ENCODE measurements around the gene MOCS2. TPM values are rescaled to one million over a fixed set of nuclear protein-coding genes. Genes with fewer than 3 reads are reported as not detected.

MOCS2 gene
- total RNA-seq, 1 experiment from 2014 or later = 44.2 TPM

DNA sequence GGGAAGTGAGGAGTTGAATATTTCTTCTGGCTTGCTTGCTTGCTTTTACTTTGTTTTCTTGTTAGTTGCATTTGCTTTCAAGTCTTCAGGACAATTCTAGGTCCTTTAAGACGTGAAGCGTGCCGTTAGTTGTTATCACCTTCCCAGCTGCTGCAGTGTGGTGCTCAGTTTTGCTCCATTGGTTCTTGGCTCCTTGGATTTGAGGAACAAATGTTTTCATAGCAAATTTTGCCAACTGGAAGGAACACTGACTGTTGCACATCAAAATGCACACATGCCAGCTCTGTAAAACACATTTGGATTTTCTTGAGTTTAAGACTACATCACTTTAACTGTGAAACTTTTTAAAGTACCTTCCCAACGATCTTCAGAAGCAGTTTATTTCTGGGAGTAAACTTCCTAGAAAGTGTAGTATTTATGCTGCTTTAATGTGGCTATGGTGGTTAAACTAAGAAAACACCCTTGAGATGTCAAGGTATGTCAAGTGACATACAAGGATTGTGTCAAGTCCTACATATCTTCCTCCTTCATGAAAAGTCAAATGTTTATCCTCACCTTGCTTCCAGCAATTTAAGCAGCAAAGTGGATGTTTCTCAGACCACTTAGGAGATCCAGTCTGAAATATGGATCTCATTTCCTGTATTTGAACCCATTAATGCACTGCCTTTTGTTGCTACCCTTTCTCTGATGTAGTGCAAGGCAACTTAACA lies 24.9 kb downstream of the MOCS2 start:
- Histone ChIP-seq H3K4me1 (0 out of 2 replicates have a peak, but pooled peaks cover 4% of the 10 kb centered on the region), H3K9me3 (replicated peaks) (no peaks in the 10 kb centered on the region), H3K27ac (no peak overlapping the region), H3K36me3 (no peaks in the 10 kb centered on the region), H3K27me3 (no peaks in the 10 kb centered on the region), H3K4me3 (no peak overlapping the region)
- no peak for DNase-seq

DNA sequence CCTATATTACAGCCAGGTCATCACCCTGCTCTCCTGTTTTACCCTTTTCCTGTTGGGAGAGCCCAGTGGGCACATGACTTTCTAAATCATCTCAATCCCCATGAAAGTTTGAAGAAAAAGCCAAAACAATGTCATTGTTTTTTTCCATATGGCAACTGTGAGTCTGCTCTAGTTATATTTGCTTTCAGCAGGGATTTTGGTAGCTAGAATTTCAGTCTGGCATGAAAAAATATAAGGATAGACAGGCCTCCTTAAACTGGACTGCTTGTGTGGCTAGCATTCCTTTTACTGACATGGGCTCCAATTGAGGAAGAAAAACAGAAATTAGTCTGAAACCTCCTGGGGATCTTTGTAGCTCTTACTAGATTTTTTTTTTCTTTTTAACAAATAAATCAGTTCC lies 25.6 kb downstream of the MOCS2 start:
- Histone ChIP-seq H3K4me3 (no peak overlapping the region), H3K36me3 (no peaks in the 10 kb centered on the region), H3K4me1 (no peaks in the 10 kb centered on the region), H3K27ac (no peak overlapping the region), H3K27me3 (no peaks in the 10 kb centered on the region), H3K9me3 (replicated peaks) (no peaks in the 10 kb centered on the region)
- DNase-seq = no peak

DNA sequence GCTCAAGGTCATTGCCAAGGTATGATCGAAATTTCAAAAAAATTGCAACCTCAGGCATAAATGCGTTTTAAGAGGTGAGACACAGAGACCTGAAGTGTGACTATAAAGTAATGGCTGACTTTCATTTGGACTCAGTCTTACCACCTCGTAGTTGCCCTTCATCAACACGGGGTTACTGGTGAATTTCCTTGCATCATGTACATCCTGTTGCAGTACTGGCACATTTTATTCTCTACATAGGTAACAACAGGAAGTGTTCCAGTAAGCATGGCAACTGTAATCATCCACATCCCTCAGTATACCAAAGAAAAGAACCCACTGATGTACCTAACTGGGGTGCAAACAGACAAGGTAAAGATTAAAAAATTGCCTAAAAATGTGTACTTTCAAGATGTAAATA lies 29.3 kb downstream of the MOCS2 start:
- no peak overlapping the region for H3K4me3 ChIP-seq
- H3K27me3 ChIP-seq = no peaks in the 10 kb centered on the region
- no peaks in the 10 kb centered on the region for H3K9me3 ChIP-seq (replicated peaks)
- no peaks in the 10 kb centered on the region for H3K4me1 ChIP-seq
- H3K36me3 ChIP-seq = no peaks in the 10 kb centered on the region
- no peak overlapping the region for H3K27ac ChIP-seq
- no peak for DNase-seq

DNA sequence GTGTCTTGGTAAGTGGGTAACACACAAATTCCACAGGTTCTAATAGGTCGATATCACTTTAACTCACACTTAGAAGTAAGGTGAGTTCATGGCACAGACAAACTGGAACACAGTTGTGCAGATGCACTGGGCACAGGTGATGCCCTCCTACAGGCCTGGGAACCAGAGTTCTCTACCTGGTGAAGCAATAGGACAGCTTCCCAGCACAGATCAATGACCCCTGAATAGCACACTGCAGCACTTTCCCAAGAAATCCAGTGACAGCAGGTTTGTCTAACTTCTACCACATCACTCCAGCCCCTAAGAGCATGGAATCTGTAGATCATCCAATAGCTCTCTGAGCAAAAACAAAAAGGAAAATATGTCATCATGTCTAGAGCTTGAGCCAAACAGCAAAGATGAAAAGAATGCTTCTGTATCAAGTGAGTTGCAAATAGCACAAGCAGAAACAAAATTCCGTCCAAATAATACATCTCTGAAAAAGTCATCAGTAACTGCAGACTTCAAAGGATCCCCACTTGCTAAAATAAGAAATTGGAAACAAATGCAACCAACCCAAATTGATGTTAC lies 33.5 kb downstream of the MOCS2 start:
- no peaks in the 10 kb centered on the region for H3K9me3 ChIP-seq (replicated peaks)
- no peaks in the 10 kb centered on the region for H3K27me3 ChIP-seq
- H3K36me3 ChIP-seq = no peaks in the 10 kb centered on the region
- H3K4me1 ChIP-seq = no peaks in the 10 kb centered on the region
- H3K27ac ChIP-seq = no peak overlapping the region
- no peak for DNase-seq
- no peak overlapping the region for H3K4me3 ChIP-seq

DNA sequence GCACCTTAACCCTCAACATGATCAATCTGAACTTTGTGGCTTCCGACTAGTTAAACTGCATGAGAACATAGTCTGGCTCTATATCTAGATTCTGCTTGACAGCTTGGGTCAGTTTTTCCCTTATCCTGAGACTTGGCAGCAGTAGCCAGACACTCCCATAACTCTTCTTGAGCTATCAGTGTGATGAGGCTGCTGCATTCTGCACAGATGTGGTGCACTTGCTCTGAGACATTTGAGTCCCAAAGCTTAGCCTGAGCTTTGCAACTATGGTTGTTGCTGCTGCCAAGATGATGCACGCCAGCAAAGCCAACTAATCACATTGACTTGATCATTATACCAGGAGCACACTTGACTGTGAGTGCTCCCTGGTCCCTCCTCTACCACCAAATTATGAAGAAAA lies 36.2 kb downstream of the MOCS2 start:
- no peaks in the 10 kb centered on the region for H3K4me1 ChIP-seq
- H3K36me3 ChIP-seq = no peaks in the 10 kb centered on the region
- no peak overlapping the region for H3K27ac ChIP-seq
- no peaks in the 10 kb centered on the region for H3K9me3 ChIP-seq (replicated peaks)
- no peak for DNase-seq
- H3K4me3 ChIP-seq = no peak overlapping the region
- no peaks in the 10 kb centered on the region for H3K27me3 ChIP-seq

DNA sequence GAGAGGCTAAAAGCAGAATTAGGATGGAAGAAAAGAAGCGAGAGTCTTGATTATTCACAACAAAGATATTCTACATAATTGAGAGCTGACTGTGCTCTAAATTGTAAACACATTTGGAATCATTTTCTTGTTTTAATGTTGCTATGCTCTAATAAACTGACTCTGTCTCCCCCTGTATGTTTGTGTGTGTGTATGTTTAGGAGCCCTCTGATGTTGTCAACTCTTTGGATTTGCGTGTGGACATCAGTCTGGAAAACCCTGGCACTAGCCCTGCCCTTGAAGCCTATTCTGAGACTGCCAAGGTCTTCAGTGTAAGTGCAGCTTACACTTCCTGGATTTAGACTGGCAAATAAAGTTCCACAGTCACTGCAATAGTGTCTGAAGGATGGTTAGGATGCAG lies 37.8 kb downstream of the MOCS2 start:
- Histone ChIP-seq H3K27me3 (no peaks in the 10 kb centered on the region), H3K4me1 (no peaks in the 10 kb centered on the region), H3K27ac (no peak overlapping the region), H3K9me3 (replicated peaks) (no peaks in the 10 kb centered on the region), H3K4me3 (no peak overlapping the region), H3K36me3 (no peaks in the 10 kb centered on the region)
- no peak for DNase-seq

DNA sequence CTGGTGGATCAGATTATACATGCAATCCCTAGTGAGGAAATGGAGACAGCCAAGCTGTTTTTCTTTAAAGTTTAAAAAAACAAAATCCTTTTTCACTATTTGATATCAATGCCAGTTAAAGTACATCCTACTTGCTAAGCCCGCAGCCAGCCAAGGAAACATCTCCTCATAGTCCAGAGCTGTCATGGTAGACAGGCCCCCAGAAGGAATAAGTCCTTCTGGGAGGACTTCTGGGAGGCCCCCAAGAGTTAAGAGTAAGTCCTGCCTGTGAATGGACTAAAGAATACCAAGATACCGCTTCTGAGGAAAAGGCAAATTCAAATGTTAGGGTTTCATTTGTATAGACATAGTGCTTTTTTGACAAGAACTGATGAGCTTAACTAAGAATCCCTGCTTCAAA lies 38.3 kb downstream of the MOCS2 start:
- no peaks in the 10 kb centered on the region for H3K36me3 ChIP-seq

DNA sequence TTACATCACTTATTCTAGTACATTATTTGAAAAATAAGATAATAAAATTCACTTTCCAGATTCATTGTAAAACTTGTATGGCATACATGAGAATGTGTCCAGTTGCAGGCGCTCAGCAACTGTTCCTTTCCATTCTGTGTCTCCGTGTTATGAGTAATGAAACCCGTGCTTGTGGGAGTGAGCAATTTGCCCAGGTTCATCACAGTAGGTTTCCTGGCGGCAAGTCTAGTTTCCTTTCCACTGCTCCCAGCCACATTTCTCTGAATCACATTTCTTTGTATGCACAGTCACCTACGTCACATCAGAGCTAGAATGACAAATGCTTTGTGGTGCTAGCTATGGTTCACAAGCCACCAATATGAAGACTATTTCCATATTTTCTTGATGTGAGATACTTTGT lies 39.9 kb downstream of the MOCS2 start:
- Histone ChIP-seq H3K4me1 (no peaks in the 10 kb centered on the region), H3K4me3 (no peak overlapping the region), H3K27ac (no peak overlapping the region), H3K27me3 (no peaks in the 10 kb centered on the region), H3K9me3 (replicated peaks) (no peaks in the 10 kb centered on the region), H3K36me3 (no peaks in the 10 kb centered on the region)
- DNase-seq = no peak

More for the DNA sequence above, 38.3 kb downstream of the MOCS2 start:
- no peak for DNase-seq
- H3K27me3 ChIP-seq = no peaks in the 10 kb centered on the region
- H3K9me3 ChIP-seq (replicated peaks) = no peaks in the 10 kb centered on the region
- no peak overlapping the region for H3K4me3 ChIP-seq
- H3K4me1 ChIP-seq = no peaks in the 10 kb centered on the region
- no peak overlapping the region for H3K27ac ChIP-seq

DNA sequence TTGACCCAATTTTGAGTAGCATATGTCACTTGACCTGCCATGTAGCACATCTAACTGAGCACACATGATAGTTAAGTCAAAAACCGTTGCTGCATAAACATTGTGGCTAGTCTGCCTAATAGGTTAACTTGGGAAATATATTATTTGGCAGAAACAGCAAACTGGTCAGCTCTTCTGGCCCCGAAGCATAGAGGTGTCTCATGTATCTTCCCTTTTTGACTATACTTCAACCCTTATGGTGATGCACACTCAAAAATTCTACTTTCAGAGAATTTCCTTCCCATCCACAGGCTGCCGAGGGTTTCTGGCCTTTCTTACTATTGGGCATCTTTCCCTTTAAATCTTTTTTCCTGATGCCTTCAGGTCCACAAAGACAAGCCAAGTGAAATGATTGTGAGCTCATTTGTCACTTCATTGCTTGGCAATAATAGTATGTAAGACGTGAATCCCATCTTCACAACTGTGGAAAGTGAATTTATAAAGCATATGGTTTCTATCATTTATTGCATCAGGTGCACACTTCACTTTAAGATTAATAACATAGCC lies 41.2 kb downstream of the MOCS2 start:
- no peak for DNase-seq
- Histone ChIP-seq H3K27ac (no peak overlapping the region), H3K4me3 (no peak overlapping the region), H3K36me3 (no peaks in the 10 kb centered on the region), H3K27me3 (no peaks in the 10 kb centered on the region), H3K9me3 (replicated peaks) (no peaks in the 10 kb centered on the region), H3K4me1 (no peaks in the 10 kb centered on the region)

DNA sequence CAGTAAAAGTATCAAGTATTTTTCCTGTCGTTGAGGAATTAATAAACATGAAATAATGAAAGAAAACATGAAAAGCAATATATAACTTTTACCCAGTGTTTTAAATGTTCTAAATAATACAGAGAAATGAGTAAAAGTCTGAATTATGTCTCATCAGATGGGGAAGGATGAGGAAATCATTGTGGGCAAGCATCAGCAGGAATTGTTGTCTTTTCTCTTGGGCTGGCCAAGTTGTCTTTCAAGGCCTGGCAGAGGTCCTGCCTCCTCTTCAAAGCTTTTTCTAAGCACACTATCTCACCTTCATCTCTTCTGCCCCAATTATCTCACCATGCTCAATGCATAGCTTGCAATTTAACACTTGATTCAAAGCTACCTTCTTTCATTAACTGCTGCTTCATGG lies 41.9 kb downstream of the MOCS2 start:
- no peaks in the 10 kb centered on the region for H3K36me3 ChIP-seq
- no peaks in the 10 kb centered on the region for H3K27me3 ChIP-seq
- no peaks in the 10 kb centered on the region for H3K4me1 ChIP-seq
- no peaks in the 10 kb centered on the region for H3K9me3 ChIP-seq (replicated peaks)
- H3K27ac ChIP-seq = no peak overlapping the region
- no peak for DNase-seq
- H3K4me3 ChIP-seq = no peak overlapping the region

DNA sequence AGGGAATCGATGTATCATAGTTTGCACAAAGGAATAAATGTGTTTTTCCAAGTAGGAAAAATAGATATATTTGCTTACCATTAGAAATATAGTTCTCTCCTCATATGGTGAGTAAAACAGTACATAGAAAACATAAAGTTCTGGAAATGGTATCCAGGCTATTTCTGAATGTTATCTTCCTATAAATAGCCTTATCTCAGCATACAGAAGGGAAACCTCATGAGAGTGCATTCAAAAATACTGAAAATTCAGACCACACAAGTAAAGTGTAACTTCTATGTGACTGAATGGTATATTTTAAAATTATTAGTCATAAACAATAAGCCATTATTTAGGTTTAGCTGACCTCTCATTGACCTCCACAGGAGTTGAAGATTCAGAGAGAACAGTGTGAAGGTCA lies 43.5 kb downstream of the MOCS2 start:
- H3K27ac ChIP-seq = no peak overlapping the region
- peaks cover 10% of the 10 kb centered on the region for H3K4me1 ChIP-seq
- H3K27me3 ChIP-seq = no peaks in the 10 kb centered on the region
- DNase-seq = no peak
- H3K4me3 ChIP-seq = no peak overlapping the region
- no peaks in the 10 kb centered on the region for H3K9me3 ChIP-seq (replicated peaks)
- H3K36me3 ChIP-seq = no peaks in the 10 kb centered on the region

DNA sequence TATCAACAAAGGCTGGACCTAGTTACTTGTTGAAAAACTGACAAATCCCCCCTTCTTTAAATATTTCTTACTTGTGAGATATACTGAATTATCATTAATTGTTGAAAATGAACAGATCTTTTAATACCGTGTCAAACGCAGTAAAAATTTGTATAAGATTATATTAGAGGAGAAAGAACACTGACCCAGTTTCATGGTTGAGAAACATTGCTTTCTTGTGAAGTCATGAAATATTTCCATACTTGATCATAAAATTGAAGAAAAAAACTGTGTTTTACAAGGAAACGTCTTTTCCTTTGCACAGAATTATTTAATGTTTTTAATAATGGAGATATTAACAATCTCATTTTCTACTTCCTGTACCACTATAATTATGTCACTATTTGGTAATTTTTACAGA lies 45.8 kb downstream of the MOCS2 start:
- Histone ChIP-seq H3K36me3 (no peaks in the 10 kb centered on the region), H3K27ac (no peak overlapping the region), H3K9me3 (replicated peaks) (no peaks in the 10 kb centered on the region), H3K27me3 (no peaks in the 10 kb centered on the region), H3K4me1 (peaks cover 10% of the 10 kb centered on the region), H3K4me3 (no peak overlapping the region)
- no peak for DNase-seq

DNA sequence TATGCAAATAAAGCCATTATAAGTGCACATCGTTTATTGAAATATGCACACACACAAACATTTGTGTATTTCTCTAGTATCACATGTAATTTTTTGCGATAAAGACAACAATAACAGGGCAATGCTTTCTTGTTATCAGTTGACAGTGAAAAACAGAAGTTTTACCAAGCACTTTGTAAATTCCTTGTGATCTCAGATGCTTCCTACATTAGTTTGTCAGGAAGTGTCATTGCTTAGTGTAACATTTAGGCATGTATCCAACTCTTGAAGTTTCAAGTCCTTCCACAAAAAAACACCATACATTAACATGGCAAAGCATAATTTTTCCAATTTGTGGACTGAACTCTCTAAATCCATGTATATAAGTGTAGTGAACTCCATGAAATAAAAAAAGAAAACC lies 46.4 kb downstream of the MOCS2 start:
- no peaks in the 10 kb centered on the region for H3K9me3 ChIP-seq (replicated peaks)
- no peak overlapping the region for H3K4me3 ChIP-seq
- no peak for DNase-seq
- no peaks in the 10 kb centered on the region for H3K27me3 ChIP-seq
- H3K27ac ChIP-seq = no peak overlapping the region
- H3K36me3 ChIP-seq = no peaks in the 10 kb centered on the region
- H3K4me1 ChIP-seq = peaks cover 10% of the 10 kb centered on the region

DNA sequence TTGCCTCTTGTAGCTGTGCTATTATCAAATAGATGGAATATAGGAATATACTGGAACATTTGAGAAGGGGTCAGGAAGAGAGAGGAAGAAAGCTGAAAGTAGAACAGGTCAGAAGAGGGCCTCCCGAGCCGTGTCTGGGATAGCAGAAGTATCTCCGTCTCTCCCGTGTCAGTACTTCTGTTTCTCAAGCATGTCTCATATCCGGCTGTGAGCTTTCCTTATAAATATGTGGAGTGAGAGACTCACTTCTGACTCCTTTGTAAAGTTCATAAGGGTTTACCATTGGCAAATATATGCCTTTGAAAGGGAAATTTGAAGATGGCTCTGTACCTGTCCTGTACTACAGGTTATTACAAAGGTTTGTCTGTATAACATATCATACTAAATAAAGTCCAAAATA lies 50.3 kb downstream of the MOCS2 start:
- Histone ChIP-seq H3K36me3 (no peaks in the 10 kb centered on the region), H3K27me3 (no peaks in the 10 kb centered on the region), H3K9me3 (replicated peaks) (no peaks in the 10 kb centered on the region), H3K4me1 (peaks cover 10% of the 10 kb centered on the region), H3K27ac (no peak overlapping the region), H3K4me3 (no peak overlapping the region)
- DNase-seq = no peak

DNA sequence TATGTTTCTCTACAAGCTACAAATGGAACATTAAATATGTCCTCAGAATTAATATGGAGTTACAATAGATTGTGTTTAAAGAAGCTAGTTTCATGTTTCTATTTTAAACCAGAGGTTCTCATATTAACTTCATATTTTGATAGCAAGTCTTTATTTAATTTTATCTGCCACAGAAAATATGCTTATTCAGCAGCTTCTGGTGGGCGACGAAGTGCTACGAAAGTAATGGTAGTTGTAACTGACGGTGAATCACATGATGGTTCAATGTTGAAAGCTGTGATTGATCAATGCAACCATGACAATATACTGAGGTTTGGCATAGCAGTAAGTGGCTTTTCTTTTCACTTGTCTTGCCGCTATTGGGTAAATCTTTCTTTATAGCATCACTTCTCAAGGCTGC lies 54.2 kb downstream of the MOCS2 start:
- Histone ChIP-seq H3K36me3 (no peaks in the 10 kb centered on the region), H3K4me3 (no peak overlapping the region)

DNA sequence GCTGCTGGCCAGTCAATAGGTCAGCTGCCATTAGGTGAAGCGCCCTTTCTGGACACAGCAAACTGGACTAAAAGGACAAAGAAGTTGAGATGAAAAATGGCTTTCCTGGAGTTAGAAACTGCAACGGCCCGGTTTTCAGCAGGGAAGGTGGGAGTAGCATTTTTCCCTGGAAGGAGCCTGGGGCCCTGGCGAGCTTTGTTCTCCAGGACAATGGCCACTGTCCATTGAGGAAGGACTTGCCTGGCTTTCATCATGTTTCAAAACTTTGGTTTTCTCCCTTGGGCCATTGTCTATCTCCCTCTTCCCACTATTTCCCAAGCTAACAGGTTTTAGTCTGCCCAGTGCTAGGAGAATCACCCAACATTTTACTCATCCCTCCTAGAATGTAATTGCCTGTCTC lies 56.2 kb downstream of the MOCS2 start:
- Histone ChIP-seq H3K36me3 (no peaks in the 10 kb centered on the region), H3K27ac (no peak overlapping the region), H3K4me3 (no peak overlapping the region), H3K9me3 (replicated peaks) (no peaks in the 10 kb centered on the region), H3K4me1 (no peaks in the 10 kb centered on the region), H3K27me3 (no peaks in the 10 kb centered on the region)
- DNase-seq = no peak

More for the DNA sequence above, 54.2 kb downstream of the MOCS2 start:
- DNase-seq = no peak
- Histone ChIP-seq H3K27ac (no peak overlapping the region), H3K4me1 (no peaks in the 10 kb centered on the region), H3K27me3 (no peaks in the 10 kb centered on the region), H3K9me3 (replicated peaks) (no peaks in the 10 kb centered on the region)

Data from SJCRH30 (cell line).